HG03103 (cell line): ENCODE measurements around the gene NLRC5.
"Not testable (repeated sequence)": the region's sequence is repeated elsewhere in the genome, so short reads cannot be mapped to it uniquely, and the experiment has no call there.

Experiments
- ATAC-seq: cut with Tn5 transposase; IDR thresholded peaks from one replicate; pipeline ENCODE4 v1.9.1; 2021; ENCODE audit warnings: low read depth; ENCODE audit not compliant: unreplicated experiment

The NLRC5 gene

GRCh38 chr16:56998352-56998751 is 9.0 kb downstream of the NLRC5 start:
- ATAC-seq: no peak

- no peak for ATAC-seq
Observed at GRCh38 chr16:56998861-56999260, 9.5 kb downstream of the NLRC5 start.

DNA sequence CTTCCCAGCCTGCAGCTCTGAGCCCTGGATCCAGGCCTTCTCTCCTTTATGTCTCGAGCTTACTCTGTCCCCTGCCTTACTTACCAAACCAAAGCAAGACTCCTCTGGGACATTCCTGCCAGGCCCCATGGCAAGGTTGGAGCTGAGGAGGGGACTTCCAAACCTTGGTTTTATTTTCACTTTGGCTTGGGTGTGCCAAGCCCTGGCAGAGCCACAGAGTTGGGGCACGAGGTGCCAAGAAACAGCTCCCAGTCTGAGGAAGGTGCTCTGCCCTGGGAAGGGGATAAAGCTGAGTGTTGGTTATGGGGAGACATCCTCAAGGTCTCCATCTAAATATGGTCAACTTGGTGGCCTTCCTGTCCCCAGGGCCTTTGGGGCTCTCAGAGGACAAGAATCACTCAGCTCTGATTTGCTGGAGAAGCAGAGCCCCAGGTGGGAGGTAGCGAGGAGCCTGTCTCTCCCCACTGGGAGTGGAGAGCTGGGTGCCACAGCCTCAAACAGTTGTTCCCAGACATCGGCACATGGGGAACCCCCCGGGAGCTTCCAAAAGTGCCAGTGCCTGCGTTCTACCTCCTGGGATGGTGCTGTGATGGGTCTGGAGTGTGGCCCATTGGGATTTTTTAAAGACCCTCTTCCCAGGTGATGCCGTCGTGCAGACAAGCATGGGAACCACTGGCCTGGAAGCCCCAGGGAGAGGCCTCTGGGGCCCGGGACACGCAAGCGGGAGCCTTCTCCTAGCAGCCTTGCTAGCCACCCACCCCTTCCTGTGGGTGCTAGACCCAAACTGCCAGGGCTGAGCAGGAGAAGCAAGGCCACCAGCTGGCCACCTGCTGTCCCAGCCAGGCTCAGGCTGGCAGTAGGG is 10.3 kb downstream of the NLRC5 start:
- peak; percentile 4 for ATAC-seq

DNA sequence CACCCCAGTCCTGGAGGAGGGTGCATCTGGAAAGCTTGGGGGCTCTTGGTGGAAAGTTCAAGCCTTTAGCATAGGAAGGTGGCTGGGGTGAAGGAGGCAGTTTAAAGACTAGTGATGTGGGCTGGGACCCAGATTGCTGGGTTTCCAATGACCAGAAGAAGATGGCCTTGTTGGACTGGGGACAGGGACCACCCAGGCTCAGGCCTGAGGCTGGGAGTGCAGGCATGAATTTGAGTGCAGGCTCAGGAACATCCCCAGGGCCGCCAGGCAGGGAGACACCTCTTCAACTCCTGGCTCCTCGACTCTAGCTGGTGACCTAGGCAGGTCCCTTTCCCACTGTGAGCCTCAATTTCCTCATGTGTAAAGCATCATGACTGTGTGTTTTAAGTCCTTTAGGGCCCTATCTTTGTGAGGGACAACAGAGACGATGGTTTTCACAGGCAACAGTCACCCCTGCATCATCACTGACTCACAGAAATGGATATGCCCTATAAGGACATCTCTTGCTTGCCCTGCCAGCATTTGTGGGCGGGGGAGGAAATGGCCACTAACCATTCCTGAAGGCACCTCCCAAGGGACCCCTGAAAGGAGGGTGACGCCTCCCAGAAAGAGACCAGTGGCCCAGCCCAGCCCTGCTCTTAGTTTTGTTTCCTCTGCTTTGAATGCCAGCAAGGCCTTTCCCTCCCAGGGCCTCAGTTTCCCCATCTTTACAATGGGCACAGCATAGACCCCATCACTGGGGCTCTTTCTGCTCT is 11.1 kb downstream of the NLRC5 start:
- peak; percentile 36 for ATAC-seq

DNA sequence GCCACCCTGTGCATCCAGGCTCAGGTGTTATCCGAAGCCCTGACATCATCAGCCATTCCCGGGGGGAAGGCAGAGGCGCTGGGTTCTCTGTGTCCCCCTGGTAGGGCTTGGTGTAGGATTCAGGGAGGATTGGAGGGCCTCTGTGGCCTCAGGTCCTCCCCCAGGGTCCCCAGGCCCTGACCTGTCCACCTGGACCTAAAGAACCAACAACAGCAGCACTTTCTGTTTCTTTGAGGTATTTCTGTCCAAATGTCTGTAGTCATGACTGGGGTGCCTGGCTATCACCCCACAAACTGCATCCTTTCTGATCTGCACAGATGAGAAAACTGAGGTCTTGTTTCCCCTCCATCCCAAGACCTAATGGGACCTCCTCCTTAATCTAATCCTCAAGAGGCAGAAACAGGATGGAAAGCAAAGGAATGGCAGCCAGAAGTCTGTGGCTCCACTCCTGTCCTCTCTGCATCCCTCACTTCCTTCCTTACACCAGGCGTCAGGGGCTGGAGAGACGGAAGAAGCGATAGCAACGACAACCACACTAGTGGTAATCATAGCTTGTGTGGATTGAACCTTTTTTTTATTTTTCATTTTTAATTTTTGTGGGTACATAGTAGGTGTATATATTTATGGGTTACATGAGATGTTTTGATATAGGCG is 11.8 kb downstream of the NLRC5 start:
- ATAC-seq: no peak

DNA sequence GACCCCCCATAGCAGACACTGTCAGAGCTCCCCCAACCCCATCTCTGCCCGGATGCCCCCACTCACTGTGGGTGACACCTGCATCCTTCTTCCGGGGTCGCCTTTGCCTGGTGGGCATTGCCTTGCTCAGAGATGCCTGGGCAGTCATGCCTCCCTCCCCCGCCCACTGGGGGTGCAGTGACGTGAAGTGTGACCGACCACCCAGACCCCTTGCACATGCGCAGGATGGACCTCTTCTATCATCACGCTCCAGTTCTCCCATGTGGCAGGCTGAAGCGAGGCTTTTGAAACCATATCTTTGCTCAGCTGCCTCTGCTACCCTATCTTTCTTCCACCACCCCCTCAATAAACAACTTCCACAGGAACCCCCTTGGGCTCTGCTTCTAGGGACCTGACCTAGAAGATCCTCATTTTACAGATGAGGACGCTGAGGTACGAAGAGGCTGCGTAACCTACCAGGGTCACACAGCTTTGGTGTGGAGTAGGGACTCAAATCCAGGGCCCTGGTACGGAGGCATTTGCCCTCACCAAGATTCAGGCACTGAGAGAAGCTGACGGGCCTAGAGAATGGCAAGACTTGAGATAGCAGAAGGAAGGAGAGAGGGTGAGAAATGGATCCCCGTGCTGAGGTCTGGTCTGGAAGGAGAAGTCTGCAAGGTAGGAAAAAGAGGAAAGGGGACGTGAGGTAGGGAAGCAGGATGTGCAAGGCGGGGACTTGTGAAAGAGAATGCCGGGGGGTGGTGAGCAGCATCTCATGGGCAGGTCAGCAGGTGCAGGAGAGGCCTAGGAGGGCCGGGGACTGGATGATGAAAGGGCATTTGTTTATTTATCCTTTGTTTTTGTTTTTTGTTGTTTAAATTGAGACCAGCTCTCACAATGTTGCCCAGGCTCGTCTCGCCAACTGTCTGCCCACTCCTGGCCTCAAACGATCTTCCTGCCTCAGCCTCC is 14.4 kb downstream of the NLRC5 start:
- no peak for ATAC-seq

- no peak for ATAC-seq
Observed at GRCh38 chr16:57004387-57005250, 15.3 kb downstream of the NLRC5 start.

- not testable (repeated sequence) for ATAC-seq
Observed at GRCh38 chr16:57005597-57005996, 16.2 kb downstream of the NLRC5 start.

GRCh38 chr16:57007050-57007449 is 17.7 kb downstream of the NLRC5 start:
- no peak for ATAC-seq

- ATAC-seq: no peak
Observed at GRCh38 chr16:57007530-57007929, 18.2 kb downstream of the NLRC5 start.

GRCh38 chr16:57008440-57008839 is 19.1 kb downstream of the NLRC5 start:
- ATAC-seq: no peak

GRCh38 chr16:57009643-57010170 is 20.4 kb downstream of the NLRC5 start:
- no peak for ATAC-seq

DNA sequence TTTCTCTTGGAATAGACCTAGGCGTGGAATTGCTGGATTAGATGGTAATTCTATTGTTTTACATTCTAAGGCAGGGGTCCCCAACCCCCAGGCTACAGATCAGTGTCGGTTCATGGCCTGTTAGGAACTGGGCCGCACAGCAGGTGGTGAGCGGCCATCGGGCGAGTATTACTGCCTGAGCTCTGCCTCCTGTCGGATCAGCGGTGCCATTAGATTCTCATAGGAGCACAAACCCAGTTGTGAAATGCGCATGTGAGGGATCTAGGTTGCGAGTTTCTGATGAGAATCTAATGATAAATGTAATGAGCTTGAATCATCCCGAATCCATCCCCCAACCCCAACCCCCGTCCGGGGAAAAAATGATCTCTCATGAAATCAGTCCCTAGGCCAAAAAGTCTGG is 23.0 kb downstream of the NLRC5 start:
- ATAC-seq: no peak

DNA sequence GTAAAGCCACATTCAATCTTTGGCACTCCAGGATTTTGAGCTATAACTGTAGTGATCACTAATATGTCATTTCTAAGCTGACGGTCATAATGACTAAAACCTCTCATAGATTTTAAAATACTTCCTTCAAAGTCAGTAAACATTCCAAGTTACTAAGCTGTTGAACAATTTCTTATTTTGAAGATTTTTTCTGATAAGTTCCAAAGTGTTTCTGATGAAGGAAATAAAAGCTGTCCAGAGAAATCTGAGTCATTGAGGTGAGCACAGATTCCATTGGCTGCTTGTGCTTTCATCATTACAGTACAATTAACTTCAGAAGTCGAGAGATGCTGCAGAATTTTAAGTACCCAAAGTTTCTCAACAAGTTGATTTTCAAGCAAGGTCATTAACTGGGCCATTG is 23.9 kb downstream of the NLRC5 start:
- no peak for ATAC-seq

- no peak for ATAC-seq
Observed at GRCh38 chr16:57013902-57014301, 24.5 kb downstream of the NLRC5 start.

- ATAC-seq: no peak
Observed at GRCh38 chr16:57016301-57016700, 26.9 kb downstream of the NLRC5 start.

DNA sequence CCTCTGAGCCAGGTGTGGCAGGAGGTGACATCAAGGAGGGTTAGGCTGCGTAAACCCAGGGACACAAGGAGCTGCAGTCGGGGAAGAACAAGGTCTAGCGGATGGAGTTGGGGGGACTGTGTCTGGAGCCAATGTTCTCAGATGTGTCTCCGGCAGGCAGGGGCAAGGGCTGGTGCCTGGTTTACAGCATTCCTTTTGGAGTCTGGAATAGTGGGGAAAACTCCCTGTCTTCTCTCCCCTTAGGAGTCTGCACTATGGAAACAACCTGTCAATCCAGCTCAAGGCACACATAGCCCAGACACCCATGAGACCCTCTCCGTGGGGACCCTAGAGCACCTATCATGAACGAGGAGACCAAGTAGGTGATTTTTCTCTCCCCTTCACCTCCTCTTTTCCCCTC is 27.5 kb downstream of the NLRC5 start:
- no peak for ATAC-seq

DNA sequence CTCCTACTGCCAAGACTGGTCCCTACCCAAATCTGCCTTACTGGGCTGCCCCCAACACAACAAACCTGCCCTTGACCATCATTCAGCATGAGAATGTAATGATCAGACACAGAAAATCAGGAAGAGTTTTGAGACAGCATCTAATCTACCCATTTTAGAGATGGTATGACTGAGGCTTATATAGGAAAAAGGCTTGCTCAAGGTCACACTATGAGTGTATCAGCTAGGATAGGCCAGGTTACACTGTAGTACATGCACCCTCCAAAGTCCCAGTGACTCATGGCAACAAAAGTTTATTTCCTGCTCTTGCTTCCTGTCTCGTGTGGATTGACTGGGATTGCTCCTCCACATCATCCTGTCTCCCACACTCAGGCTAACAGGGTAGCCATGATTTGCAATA is 27.9 kb downstream of the NLRC5 start:
- ATAC-seq: no peak

DNA sequence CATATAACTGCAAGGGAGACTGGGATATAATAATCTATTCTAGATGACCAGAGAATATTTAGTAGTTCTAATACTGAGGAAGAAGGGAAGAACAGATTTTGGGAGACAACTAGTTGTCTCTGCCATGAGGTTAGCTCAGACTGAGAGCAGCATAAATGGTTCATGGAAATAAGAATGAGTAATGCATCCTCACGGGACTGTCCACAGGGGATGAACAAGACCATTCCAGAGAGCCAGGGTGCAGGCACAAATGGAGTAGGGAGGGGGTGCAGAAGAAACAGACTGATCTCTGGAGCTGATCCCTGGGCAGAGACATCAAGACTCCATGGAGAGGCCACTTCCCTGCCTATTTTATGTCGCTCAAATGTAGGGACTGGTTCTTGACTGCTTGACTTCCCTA is 30.4 kb downstream of the NLRC5 start:
- no peak for ATAC-seq
